DMS153 treated with DMSO at 0.1 percent for 48 hours (cell line): ENCODE data around the gene TRIM50.
"Not testable (repeated sequence)": the region's sequence is repeated elsewhere in the genome, so short reads cannot be mapped to it uniquely, and the experiment has no call there.

ENCODE experiments used
- DNase-seq: peaks from one replicate; lab custom pipeline; 2025; ENCODE audit not compliant: unreplicated experiment; lab: John Stamatoyannopoulos, UW

Gene TRIM50

DNA sequence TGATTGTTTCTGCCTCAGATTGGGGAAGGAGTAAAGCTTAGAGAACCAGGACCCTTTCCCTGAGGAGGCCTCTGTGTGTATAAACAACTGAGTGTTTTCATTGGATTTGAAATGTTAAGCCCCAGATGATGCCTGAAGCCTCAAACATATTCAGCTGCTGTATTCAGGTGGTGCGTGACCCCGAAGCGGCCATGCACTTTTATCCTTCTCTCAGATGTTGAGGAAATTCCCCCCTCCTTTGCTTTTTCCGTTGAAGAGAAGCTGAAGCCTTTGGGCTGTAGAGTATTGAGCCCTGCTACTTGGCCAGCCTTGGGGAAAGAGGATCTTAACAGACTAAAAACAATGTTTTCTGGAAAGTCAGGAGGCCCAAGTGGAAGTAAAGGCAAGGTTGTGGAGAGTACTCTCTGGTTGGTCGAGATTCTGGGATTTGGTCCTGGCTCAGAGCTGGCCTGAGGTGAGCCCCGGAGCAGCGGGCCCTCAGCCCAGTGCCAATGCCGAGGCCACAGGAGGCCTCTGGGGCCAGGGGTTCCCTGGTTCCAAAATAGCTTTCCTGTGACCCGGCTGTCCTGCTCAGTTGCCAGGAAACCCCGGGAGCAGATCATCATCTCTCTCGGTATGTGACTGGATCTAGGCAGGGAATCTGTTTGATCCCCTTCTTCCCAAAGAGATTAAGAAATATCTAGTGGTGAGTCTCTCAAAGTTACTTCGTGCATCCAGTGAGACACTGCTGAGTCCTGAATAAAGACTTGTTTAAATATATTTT lies 22.6 kb upstream of the TRIM50 start:
- DNase-seq = no peak

- DNase-seq = no peak
Measured at GRCh38 chr7:73349763-73350162, 21.9 kb upstream of the TRIM50 start.

DNA sequence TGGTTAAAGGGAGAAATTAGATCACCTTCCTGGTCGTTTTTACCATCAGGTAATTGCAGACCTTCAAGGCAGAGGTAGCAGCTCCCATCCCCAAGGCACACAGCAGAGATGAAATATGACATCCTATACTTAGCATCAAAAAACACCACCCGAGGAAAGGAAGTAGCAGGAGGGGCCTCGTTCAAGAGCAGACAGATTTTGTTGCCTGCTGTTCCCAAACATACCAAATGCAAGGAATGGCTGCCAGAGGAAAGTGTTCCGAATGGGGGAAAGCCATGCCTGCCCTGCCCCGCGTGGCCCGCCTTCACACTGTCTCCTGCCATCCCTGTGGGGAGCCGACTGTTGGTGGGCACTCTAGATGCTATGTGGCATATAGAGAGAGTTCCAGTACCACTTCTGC lies 18.1 kb upstream of the TRIM50 start:
- DNase-seq = no peak

- DNase-seq = no peak
Measured at GRCh38 chr7:73345538-73345937, 17.7 kb upstream of the TRIM50 start.

- no peak for DNase-seq
Measured at GRCh38 chr7:73343671-73344380, 15.9 kb upstream of the TRIM50 start.

GRCh38 chr7:73342645-73343044 lies 14.8 kb upstream of the TRIM50 start:
- no peak for DNase-seq

GRCh38 chr7:73341877-73342276 lies 14.0 kb upstream of the TRIM50 start:
- DNase-seq = no peak

DNA sequence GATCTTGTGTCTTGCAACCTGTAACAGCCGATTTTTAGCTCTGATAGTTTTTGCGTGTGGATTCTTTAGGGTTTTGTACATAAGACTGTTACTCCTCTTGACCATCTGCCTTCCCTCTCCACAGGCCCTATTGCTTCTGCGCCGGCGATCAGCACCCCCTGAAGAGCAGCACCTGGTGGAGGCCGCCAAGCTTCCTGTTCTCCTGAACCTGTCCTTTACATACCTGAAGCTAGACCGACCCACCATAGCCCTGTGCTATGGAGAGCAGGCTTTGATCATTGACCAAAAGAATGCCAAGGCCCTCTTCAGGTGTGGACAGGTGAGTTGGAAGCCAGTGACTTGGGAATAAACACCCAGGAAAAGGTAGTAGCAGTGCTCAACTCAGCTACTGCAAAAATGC lies 12.6 kb upstream of the TRIM50 start:
- DNase-seq = no peak

DNA sequence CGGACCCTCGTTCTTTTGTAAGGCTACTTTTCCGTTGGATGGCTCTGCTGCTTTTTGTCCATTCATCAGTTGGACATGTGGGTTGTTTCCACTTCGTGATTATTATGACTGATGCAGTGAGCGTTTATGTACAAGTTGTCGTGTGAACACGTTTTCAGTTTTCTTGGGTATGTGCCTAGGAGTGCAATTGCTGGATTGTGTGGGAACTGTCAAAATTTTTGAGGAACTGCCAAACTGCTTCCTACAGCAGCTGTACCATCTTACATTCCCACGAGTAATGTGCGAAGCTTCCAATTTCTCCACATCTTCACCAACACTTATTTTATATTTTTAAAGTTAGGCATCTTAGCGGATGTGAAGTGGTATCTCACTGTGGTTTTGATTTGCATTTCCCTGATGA lies 10.4 kb upstream of the TRIM50 start:
- no peak for DNase-seq

GRCh38 chr7:73332447-73332846 lies 4.6 kb upstream of the TRIM50 start:
- no peak for DNase-seq

DNA sequence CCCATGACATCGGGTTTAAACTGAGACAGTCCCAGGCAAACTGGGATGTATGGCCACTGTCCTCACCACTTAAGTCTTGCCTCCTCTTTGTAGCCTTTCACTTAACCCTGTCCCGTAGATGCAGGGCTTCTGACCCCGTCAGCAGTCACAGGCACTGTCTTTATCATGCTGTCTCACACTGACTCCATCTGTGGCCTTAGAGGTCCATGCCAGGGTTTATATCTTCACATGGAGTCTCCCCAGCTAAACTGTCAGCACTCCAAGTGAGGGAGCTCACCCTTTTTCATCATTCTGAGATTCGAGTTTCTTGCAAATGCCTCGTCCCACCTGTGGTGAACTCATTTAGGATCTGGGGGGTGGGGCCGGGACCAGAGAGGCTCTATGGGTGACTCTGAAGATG lies 2.9 kb upstream of the TRIM50 start:
- DNase-seq = no peak

GRCh38 chr7:73329861-73330581 lies 2.1 kb upstream of the TRIM50 start:
- DNase-seq = no peak

- no peak for DNase-seq
Measured at GRCh38 chr7:73328696-73329095, 814 bp upstream of the TRIM50 start.

GRCh38 chr7:73327449-73327848 lies 433 bp downstream of the TRIM50 start:
- not testable (repeated sequence) for DNase-seq

GRCh38 chr7:73325424-73325823 lies 2.5 kb downstream of the TRIM50 start:
- DNase-seq = not testable (repeated sequence)

- peak; percentile 75 for DNase-seq
Measured at GRCh38 chr7:73324081-73324845, 3.6 kb downstream of the TRIM50 start.

DNA sequence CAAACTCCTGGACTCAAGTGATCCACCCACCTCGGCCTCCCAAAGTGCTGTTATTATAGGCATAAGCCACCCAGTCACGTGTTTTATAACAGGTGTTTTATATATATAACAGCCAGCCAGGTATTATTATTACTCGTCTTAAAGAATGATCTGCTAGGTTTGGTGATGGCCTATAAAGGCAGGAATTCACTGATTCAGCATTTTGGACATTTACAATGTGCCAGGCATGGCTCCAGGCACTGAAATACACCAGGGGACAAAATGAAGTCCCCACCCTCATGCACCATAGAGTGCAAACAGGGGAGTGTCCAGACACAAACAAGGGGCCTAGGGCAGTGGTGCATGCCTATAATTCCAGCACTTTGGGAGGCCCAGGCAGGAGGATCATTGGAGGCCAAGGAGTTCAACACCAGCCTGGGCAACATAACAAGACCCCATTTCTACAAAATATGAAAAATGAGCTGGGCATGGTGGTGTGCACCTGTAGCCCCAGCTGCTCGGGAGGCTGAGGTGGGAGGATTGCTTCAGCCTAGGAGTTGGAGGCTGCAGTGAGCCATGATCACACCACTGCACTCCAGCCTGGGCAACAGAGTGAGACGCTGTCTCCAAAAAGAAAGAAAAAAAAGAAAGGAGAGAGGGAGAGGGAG lies 4.3 kb downstream of the TRIM50 start:
- not testable (repeated sequence) for DNase-seq

DNA sequence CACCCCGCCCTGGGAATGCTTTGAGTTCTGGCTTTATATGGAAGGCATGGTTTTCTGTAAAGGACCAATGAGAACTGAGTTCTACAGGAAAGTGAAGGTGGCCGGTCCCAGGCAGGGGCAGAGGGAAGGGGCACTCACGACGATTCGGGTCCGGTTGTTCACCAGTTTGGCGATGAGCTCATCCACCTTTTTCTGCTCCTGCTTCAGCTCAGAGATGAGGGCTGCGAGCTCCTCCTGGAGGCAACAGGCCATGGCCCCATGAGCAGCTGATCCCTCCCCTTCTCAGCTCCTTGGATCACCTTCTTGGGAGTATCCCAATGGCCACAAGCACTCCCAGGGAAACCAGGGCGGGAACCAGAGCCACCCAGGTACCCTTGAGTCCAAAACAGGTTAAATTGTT lies 7.9 kb downstream of the TRIM50 start:
- not testable (repeated sequence) for DNase-seq

- DNase-seq = not testable (repeated sequence)
Measured at GRCh38 chr7:73319541-73319940, 8.3 kb downstream of the TRIM50 start.

DNA sequence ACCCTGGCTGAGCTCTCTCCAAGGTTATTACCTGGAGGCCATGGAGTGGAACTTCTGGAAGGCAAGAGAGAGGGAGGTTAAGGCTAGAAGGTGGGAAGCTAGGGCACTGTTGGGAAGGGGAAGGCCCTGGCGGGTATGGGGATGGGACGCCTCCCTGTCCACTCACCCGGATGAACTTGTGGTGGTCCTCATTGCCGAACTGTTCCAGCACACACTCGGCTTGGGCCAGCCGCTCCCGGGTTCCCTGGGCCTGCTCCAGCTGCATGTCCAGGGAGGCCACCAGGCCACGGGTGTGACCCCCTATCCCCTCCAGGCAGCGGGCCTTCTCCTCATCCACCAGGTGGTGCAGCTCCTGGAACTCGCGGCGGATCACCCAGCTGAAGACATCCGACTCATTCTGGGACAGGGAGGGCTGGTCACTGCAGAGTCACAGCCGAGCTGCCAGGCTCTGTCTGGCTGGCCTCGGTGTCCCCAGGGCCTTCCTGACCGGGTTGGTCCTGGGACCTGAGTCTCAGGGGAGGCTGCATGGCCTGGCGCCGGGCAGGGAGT lies 9.2 kb downstream of the TRIM50 start:
- DNase-seq = not testable (repeated sequence)
